Measurements from ENCODE around the gene AP3D1.
"Not testable (repeated sequence)": the region's sequence is repeated elsewhere in the genome, so short reads cannot be mapped to it uniquely, and the experiment has no call there.

The AP3D1 gene

GRCh38 chr19:2151339-2152229 lies at the start of gene AP3D1:
TSS of gene AP3D1 (minus strand) at chr19:2151566. CDS start at chr19:2151334, 232 bp downstream.
- peak; percentile 98 for DNase-seq (ENCODE audit: low read depth)

- DNase-seq (ENCODE audit: low read depth): not testable (repeated sequence)
Observed at GRCh38 chr19:2200624-2201294, 49.4 kb upstream of the AP3D1 start.

- no peak for DNase-seq (ENCODE audit: low read depth)
Observed at GRCh38 chr19:2199861-2200623, 48.7 kb upstream of the AP3D1 start.

- DNase-seq (ENCODE audit: low read depth): no peak
Observed at GRCh38 chr19:2199215-2199614, 47.8 kb upstream of the AP3D1 start.

- DNase-seq (ENCODE audit: low read depth): no peak
Observed at GRCh38 chr19:2198317-2198716, 47.0 kb upstream of the AP3D1 start.

GRCh38 chr19:2197270-2197669 lies 45.9 kb upstream of the AP3D1 start:
- DNase-seq (ENCODE audit: low read depth): no peak

GRCh38 chr19:2195914-2196313 lies 44.5 kb upstream of the AP3D1 start:
- no peak for DNase-seq (ENCODE audit: low read depth)

GRCh38 chr19:2195361-2195760 lies 44.0 kb upstream of the AP3D1 start:
- DNase-seq (ENCODE audit: low read depth): no peak

- no peak for DNase-seq (ENCODE audit: low read depth)
Observed at GRCh38 chr19:2194513-2195078, 43.2 kb upstream of the AP3D1 start.

GRCh38 chr19:2193807-2194206 lies 42.4 kb upstream of the AP3D1 start:
- no peak for DNase-seq (ENCODE audit: low read depth)

- DNase-seq (ENCODE audit: low read depth): no peak
Observed at GRCh38 chr19:2192862-2193261, 41.5 kb upstream of the AP3D1 start.

GRCh38 chr19:2191456-2192310 lies 40.3 kb upstream of the AP3D1 start:
- DNase-seq (ENCODE audit: low read depth): no peak

GRCh38 chr19:2190848-2191455 lies 39.6 kb upstream of the AP3D1 start:
- no peak for DNase-seq (ENCODE audit: low read depth)

- no peak for DNase-seq (ENCODE audit: low read depth)
Observed at GRCh38 chr19:2189880-2190279, 38.5 kb upstream of the AP3D1 start.

- DNase-seq (ENCODE audit: low read depth): no peak
Observed at GRCh38 chr19:2188708-2189385, 37.5 kb upstream of the AP3D1 start.

- DNase-seq (ENCODE audit: low read depth): no peak
Observed at GRCh38 chr19:2187159-2187558, 35.8 kb upstream of the AP3D1 start.

- DNase-seq (ENCODE audit: low read depth): peak; percentile 98
Observed at GRCh38 chr19:2186071-2186846, 34.9 kb upstream of the AP3D1 start.

GRCh38 chr19:2185734-2186070 lies 34.3 kb upstream of the AP3D1 start:
- no peak for DNase-seq (ENCODE audit: low read depth)

- DNase-seq (ENCODE audit: low read depth): no peak
Observed at GRCh38 chr19:2184422-2184975, 33.1 kb upstream of the AP3D1 start.
